Erythroblast (primary cell): ENCODE results near the gene AATF.

ENCODE experiments used
- GATA1 ChIP-seq: IDR thresholded peaks from 2 replicates; pipeline ENCODE4 v1.6.1; 2011; ENCODE audit warnings: low read depth, mild to moderate bottlenecking, control low read depth, low read length, moderate library complexity
- POLR2A ChIP-seq: IDR thresholded peaks from 2 replicates; pipeline ENCODE4 v1.6.1; 2011; ENCODE audit warnings: mild to moderate bottlenecking, low read length

- no peak for TF ChIP-seq POLR2A
- TF ChIP-seq GATA1, result no peak
Observed at GRCh38 chr17:37026531-37026869, 77.7 kb downstream of the AATF start.
